ENCODE data around the gene ADGRL1.

The ADGRL1 gene

DNA sequence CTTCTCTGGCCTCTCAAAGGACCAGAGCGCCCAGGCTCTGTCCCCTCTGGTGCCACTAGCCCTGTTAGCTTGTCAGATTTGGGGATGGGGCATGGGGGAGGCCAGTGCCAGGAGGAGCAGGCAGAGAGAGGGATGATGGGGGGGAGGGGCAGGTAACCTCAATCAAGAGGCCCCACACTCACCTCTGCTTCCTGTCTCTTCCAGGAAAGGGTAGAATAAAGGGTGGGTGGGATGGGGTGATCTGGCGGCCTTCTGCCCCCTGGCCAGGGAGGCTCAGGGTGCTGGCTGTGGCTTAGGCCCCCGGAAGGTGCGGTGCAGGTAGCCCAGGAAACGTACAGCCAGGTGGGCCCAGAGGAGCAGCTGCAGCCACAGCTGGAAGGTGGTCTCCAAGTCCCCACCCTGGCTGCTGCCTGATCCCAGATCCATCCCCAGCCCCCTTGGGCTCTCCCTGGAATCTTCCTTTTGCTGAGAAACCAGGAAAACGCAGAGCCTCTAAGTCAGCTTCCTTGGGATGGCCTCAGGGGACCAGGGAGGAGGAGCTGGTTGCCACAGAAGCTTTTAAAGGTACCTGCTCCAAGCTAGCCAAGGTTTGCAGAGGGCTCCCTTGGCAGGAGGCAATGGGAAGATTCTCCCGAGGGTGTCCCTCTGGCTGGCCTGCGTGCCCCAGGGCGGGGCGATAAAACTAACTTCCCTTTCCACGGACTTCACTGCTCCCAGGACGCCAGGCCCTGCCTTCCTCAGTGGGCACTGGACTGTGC, 93.7 kb downstream of the ADGRL1 start:
- DNase-seq: no peak

DNA sequence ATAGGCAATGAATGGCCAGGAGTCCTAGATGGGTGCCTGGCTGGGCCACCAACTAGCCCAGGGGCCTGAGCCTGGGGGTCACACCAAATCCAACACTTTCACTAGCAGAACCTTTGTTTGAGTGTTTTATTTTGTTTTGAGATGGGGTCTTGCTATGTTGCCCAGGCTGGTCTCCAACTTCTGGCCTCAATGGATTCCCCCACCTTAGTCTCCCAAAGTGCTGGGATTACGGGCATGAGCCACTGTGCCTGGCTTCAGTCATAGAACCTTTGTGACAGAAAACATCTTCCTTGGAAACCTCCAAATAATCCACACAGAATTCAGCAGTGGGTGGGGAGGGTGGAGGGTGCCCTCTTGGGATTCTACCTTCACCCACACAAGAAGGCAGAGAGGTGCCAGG, 94.5 kb downstream of the ADGRL1 start:
- DNase-seq: no peak

DNA sequence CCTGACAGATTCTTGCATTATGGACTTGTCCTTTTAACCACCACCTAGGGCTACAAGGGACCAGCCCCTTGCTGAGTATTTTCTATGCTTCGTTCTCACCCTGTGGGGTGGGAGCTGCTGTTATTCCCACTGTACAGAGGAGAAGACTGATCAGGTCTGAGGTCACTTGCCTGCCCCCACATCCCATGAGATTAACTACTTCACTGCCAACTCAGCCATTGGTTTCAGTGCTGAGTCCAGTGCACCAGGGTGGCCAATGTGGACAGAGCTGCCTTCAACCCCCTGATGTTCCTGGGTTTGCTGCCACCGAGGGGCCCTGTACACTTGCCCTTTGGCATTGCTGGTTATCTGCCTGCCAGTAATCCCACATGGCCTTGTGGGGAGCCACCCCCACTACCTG, 95.3 kb downstream of the ADGRL1 start:
- DNase-seq: no peak

DNA sequence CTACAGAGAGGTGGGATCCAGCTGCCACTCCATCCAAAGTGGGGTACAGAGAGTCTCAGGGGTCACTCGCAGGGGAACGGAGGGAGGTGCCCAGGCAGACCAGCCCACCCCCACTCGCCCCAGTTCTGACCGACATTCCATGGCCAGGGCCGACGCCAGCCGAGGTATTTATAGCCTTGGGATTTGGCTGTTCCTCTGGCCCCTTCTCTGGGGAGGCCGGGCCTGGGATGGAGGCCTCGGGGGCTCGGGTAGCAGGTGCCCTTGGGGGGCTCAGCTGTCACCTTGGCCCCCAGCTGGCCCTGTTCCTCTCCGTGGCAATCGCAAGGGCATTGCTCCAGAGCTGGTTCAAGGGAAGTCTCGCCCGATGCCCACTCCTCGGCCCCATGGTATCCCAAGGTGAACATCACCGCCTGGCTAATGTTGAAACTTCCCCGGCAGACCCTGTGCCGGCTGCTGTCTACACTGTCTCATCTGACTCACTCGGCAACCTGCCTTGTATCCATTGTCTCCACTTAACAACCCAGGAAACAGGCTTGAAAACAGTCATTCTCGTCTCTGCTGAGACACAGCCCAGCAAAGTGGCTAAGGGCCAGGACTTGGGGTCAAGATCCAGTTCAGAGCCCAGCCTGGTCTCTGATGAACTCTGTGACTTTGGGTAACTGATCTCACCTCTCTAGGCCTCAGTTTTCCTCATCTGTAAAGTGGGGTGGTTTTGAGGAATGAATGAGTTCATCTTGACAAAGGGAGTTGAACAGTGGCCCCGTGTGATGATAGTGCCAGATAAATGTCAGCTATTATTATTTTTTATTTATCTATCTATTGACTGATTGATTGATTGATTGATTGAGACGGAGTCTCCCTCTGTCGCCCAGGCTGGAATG, 98.1 kb downstream of the ADGRL1 start:
- DNase-seq: no peak

DNA sequence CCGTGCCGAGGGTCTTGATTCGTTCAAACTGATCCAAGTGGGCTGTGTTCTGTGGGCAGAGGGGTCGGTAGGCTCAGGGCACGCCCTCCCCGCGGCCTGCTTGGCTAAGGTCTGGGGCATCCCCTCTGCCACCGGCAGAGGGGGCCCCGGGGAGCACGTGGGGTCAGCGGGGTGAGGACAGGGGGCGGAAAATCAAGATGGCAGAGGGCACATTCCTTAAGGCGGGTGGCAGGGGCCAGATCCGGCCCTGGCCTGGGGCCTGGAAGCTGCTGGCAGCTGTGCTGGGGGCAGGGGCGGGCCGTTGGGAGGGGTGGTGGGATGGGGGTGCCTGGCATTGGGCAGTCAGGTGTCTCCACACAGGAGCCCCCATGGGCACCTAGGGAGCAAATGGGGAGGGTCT, 99.1 kb downstream of the ADGRL1 start:
- no peak for DNase-seq

DNA sequence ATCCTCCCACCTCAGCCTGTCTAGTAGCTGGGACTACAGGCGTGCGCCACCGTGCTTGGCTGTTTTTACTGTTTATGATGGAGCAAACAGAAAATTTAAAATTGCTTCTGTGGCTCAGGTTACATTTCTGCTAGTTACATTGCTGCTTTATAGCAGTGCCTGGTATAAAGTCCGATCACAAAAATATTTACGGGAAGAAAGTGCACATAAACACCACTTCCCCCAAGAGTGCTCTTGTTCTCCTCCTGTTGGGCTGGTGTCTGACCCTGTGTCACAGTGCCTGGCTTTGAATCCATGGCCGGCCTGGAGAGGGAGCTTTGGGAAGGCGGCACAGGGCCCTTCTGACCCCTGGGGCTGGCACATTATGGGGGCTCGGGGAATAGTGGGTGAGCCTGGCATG, 100.3 kb downstream of the ADGRL1 start:
- no peak for DNase-seq

DNA sequence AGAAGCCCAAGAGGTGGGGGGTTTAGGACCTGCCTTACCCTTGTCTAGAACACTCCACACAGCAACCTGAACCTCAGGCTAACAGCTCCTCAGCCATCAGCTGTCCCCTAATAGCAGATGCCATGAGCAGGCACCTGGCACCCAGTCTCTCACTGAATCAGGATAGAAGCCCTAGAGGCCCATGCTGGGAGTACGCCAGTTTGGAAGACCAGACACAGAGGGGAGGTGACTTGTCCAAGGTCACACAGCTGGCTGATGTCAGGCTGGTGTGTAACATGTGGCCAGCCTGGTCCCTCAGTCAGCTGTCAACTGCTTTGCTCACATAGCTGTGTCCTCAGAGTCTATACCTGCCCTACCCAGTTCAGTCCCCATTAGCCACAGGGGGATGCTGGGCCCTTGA, 102.7 kb downstream of the ADGRL1 start:
- no peak for DNase-seq

DNA sequence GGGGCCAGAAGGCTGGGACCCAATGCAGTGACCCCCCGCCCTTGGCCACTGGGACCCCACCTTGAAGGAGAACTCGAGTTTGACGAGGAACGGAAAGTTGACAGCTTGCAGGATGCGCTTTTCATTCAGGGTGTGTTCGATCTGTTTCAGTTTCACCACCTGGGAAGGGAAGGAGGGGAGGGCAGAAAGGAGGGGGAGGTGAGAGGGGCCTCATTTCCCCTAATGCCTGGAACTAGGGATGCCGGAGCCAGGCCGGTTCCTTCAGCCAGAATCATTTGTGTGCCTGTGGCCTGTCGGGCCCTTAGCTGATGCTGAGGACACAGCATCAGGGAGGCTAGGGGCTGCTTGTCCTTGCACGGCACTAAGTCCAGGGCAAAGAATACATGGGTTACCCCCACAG, 103.2 kb downstream of the ADGRL1 start:
- no peak for DNase-seq

DNA sequence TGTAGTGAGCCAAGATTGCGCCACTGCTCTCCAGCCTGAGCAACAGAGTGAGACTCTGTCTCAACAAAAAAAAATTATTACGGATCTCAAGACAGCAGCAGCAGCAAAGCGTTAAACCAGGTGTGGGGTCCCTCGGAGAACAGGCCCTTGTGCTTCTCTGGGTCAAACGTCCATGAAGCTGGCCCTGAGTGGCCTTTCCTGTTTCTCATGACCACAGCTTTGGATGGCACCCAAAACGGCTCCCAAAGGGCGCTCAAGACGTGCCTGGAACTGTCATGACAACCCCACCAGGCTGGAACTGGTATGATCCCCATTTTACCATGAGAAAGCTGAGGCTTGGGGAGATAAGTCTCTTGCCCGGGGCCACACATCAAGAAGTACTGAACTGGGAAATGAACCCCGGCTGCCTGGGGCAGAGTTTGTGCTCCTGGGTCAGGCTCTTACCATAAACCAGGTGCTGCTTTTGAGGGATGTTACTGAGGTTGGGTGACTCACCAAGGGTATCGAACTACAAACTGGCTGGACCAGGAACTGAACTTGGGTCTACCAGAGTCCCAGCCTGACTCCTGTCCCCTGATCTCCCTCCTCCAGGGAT, 103.8 kb downstream of the ADGRL1 start:
- no peak for DNase-seq

DNA sequence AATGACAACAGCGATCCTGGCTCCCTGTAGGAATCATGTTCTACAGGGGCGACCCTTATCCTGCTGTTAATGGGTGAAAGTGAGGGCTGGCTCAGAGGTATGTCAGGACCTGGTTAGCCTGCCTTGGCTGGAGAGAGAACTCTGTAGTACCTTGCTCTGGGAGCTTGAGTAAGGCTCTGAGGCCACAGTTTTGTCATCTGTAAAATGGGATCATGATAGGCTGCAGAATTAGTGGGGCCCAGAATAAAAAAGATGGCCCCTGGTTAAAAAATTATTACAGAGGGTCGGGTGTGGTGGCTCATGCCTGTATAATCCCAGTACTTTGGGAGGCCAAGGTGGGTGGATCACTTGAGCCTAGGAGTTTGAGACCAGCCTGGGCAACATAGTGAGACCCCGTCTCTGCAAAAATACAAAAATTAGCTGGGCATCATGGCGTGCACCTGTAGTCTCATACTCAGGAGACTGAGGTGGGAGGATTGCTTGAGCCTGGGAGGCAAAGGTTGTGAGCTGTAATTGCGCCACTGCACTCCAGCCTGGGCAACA, 104.9 kb downstream of the ADGRL1 start:
- DNase-seq: no peak

All from fibroblast of skin of abdomen (primary cell).